HG03097 (cell line): Measurements from ENCODE around the gene HTRA2.

ENCODE experiments used
- ATAC-seq: cut with Tn5 transposase; IDR thresholded peaks from one replicate; pipeline ENCODE4 v1.9.1; 2021; ENCODE audit not compliant: unreplicated experiment, low FRiP score

HTRA2 gene

GRCh38 chr2:74514368-74515270, 15.1 kb upstream of the HTRA2 start, which contains the start of gene TLX2:
TLX2 (plus strand) TSS chr2:74514450; CDS start chr2:74514807, 357 bp downstream.
- ATAC-seq = no peak

- no peak for ATAC-seq
These were observed 14.3 kb upstream of the HTRA2 start for GRCh38 chr2:74515271-74515980.

- no peak for ATAC-seq
These were observed 13.6 kb upstream of the HTRA2 start for GRCh38 chr2:74515981-74516633.

- ATAC-seq = no peak
These were observed 13.1 kb upstream of the HTRA2 start for GRCh38 chr2:74516650-74517049.

- no peak for ATAC-seq
These were observed 7.2 kb upstream of the HTRA2 start for GRCh38 chr2:74522516-74522915.

- no peak for ATAC-seq
These were observed 5.7 kb upstream of the HTRA2 start for GRCh38 chr2:74524005-74524404.

GRCh38 chr2:74524955-74525716, 4.6 kb upstream of the HTRA2 start:
- no peak for ATAC-seq

GRCh38 chr2:74525717-74526648, 3.8 kb upstream of the HTRA2 start, which contains the start of gene DQX1:
DQX1 (minus strand) TSS chr2:74526231; CDS start chr2:74525729, 502 bp downstream.
- ATAC-seq = no peak

GRCh38 chr2:74526649-74527230, 3.0 kb upstream of the HTRA2 start:
- no peak for ATAC-seq

- no peak for ATAC-seq
These were observed 2.0 kb upstream of the HTRA2 start for GRCh38 chr2:74527741-74528140.

- ATAC-seq = peak; percentile 5
These were observed 955 bp upstream of the HTRA2 start for GRCh38 chr2:74528600-74529356.

- peak; percentile 27 for ATAC-seq
These were observed 780 bp downstream of the HTRA2 start for GRCh38 chr2:74530239-74531187.

GRCh38 chr2:74531666-74532065, 1.9 kb downstream of the HTRA2 start:
- ATAC-seq = no peak

- ATAC-seq = no peak
These were observed 2.5 kb downstream of the HTRA2 start for GRCh38 chr2:74532222-74532621.

GRCh38 chr2:74533464-74533863, 3.7 kb downstream of the HTRA2 start:
- no peak for ATAC-seq

- ATAC-seq = no peak
These were observed 4.7 kb downstream of the HTRA2 start for GRCh38 chr2:74534411-74534810.

GRCh38 chr2:74535440-74535965, 5.8 kb downstream of the HTRA2 start:
- ATAC-seq = no peak
